ENCODE results near the gene RXRB. TPM values are rescaled to one million over a fixed set of nuclear protein-coding genes. Genes with fewer than 3 reads are reported as not detected.

The RXRB gene
- total RNA-seq, 1 donor from 2014 or later, result 21.6 TPM

DNA sequence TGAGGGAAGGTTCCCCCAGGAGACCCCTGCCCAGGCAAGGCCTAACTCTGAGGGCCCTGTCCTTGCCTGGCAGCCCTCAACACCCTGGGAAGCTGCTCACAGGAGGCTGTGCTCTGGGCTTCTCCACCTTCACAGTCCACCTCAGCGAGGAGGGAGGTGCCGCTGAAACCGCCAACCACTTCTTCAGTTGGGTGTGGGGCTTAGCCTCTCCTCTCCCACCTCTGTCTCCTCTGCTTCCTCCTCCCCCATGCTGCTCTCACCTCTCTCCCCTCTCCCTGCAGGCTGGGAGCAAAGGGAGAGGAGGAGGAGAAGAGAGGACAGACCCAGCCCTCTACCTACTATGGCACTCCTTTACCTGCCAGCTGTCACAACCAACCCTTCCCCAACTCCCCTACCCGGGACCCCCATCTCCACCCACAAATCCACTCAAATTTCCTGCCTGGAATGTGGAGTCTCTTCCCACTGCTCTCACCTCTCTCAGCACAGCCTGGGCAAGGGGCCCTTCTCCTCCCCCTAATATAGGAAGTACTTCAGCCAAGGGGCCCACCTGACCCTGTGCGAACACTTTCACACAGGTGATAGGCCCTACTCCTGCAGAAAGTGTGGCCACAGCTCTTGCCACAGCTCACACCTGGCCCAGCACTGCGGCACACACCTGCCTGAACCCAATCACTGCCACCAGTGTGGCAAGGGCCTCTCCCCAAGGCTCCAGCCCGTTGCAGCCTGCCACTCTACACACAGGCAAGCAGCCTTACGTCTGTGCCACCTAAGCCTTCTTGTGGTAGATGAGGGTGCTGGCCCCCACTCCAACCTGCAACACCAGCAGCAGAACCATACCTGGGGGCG, 15.0 kb upstream of the RXRB start:
- DNase-seq (ENCODE audit: low spot score in 2 of 2), result peak in 1 of 2 donors; percentile 46
- no peak overlapping the region for H3K4me3 ChIP-seq

DNA sequence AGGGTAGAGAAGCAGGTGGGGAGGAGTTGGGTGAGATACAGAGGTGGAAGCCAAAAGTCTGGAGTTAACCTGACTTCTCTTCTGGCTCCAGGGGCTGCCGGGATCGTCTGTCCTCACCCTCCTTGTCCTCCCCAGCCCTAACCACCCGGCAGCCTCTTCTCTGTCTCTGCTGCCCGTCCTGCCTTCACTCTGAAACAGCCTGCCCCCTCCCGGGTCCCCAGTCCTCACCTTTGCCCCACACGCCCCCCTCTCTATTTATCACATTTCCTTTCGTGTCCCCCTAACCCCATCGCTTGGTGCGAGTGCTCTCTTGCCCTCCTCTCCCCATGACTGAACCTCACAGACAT, 13.5 kb upstream of the RXRB start:
- peak overlapping the region; percentile 51 to 72 for H3K4me3 ChIP-seq
- TF ChIP-seq, protein P1, sequence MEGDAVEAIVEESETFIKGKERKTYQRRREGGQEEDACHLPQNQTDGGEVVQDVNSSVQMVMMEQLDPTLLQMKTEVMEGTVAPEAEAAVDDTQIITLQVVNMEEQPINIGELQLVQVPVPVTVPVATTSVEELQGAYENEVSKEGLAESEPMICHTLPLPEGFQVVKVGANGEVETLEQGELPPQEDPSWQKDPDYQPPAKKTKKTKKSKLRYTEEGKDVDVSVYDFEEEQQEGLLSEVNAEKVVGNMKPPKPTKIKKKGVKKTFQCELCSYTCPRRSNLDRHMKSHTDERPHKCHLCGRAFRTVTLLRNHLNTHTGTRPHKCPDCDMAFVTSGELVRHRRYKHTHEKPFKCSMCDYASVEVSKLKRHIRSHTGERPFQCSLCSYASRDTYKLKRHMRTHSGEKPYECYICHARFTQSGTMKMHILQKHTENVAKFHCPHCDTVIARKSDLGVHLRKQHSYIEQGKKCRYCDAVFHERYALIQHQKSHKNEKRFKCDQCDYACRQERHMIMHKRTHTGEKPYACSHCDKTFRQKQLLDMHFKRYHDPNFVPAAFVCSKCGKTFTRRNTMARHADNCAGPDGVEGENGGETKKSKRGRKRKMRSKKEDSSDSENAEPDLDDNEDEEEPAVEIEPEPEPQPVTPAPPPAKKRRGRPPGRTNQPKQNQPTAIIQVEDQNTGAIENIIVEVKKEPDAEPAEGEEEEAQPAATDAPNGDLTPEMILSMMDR (IDR thresholded peaks at IDR 0.05), result no peak
- no peaks in the 10 kb centered on the region for H3K9me3 ChIP-seq
- H3K4me1 ChIP-seq, result peaks cover 1 to 5% of the 10 kb centered on the region in 2 donors
- H3K36me3 ChIP-seq, result peaks cover 0 to 11% of the 10 kb centered on the region in 2 donors
- H3K27ac ChIP-seq, result peak overlapping the region in 1 of 2 donors; percentile 49
- no peaks in the 10 kb centered on the region for H3K27me3 ChIP-seq
- DNase-seq (ENCODE audit: low spot score in 2 of 2), result no peak
- intact Hi-C loops (cut with DNase I), result no loop called here

More for the DNA sequence above, 15.0 kb upstream of the RXRB start:
- H3K36me3 ChIP-seq, result peaks cover 0 to under 1% of the 10 kb centered on the region in 2 donors
- no peaks in the 10 kb centered on the region for H3K9me3 ChIP-seq
- peaks cover 0 to 5% of the 10 kb centered on the region in 2 donors for H3K4me1 ChIP-seq
- intact Hi-C loops (cut with DNase I), result no loop called here
- TF ChIP-seq, protein P1 (IDR thresholded peaks at IDR 0.05), result no peak
- H3K27ac ChIP-seq, result no peak overlapping the region
- H3K27me3 ChIP-seq, result no peaks in the 10 kb centered on the region

DNA sequence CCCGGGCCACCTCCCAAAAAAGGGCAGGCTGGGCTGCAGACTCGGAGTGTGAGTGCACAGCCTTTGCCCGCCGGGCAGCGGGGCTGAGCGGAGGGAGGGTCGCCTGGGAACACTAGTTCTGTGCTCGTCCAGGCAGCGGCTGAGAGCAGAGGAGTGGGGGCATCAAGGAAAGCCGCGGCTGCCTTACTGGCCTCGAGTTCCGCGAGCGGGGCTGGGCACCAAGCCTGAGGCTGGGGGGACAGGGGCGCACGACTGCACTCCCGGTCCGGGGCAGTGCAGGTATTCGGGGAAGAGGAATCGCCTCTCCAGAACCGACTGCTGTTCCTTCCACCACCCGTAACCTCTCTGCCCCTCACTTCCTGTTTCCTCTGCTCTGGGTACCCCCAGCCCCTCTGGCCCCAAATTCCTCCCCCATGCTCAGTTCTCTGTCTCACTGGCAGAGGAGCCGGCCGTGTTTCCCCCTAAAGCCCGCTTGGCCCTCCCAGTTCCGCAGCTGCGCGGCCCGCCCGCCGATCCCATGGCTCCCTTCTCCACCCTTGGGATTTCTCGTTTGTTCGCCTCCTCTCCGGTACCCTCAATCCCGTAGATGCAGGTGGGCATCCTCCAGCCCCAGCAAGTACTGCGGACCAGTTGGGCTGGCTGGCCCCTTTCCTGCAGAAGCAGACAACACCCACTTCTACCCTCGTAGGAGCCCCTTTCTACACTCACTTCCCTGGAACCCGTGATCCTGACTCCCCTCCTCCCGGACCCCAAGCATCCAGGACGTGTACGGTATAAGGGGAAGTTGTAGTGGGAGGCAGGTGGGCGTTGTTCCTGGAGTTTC, 12.9 kb upstream of the RXRB start:
- Histone ChIP-seq H3K4me1 (peaks cover 3 to 5% of the 10 kb centered on the region in 2 donors), H3K4me3 (peak overlapping the region; percentile 51 to 72), H3K36me3 (peaks cover 0 to 11% of the 10 kb centered on the region in 2 donors), H3K27ac (peak overlapping the region in 1 of 2 donors; percentile 49), H3K27me3 (no peaks in the 10 kb centered on the region), H3K9me3 (no peaks in the 10 kb centered on the region)
- peak in 1 of 2 donors; percentile 63 for DNase-seq (ENCODE audit: low spot score in 2 of 2)
- TF ChIP-seq, protein P1 (IDR thresholded peaks at IDR 0.05), result no peak
- intact Hi-C loops (cut with DNase I), result no loop called here

DNA sequence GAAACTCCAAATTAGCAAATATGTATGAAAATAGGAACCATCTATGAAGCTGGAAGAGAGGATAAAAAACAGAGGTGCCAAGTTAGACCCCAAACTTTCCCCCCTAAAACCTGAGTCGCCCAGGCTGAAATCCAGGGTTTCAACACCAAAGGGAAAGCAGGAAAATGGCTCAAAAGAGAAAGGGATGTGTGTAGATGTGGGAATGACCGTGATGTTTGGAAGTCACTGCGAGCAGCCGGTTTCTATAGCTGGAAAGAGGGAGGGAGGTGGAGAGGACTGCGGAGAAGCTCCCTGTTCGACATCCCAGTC, 12.3 kb upstream of the RXRB start:
- H3K4me3 ChIP-seq, result peak overlapping the region; percentile 51 to 72
- DNase-seq (ENCODE audit: low spot score in 2 of 2), result no peak
- no peak overlapping the region for H3K27ac ChIP-seq
- TF ChIP-seq, protein P1 (IDR thresholded peaks at IDR 0.05), result no peak
- no peaks in the 10 kb centered on the region for H3K27me3 ChIP-seq
- H3K4me1 ChIP-seq, result peaks cover 3 to 5% of the 10 kb centered on the region in 2 donors
- no peaks in the 10 kb centered on the region for H3K9me3 ChIP-seq
- peaks cover 0 to 11% of the 10 kb centered on the region in 2 donors for H3K36me3 ChIP-seq
- intact Hi-C loops (cut with DNase I), result no loop called here

DNA sequence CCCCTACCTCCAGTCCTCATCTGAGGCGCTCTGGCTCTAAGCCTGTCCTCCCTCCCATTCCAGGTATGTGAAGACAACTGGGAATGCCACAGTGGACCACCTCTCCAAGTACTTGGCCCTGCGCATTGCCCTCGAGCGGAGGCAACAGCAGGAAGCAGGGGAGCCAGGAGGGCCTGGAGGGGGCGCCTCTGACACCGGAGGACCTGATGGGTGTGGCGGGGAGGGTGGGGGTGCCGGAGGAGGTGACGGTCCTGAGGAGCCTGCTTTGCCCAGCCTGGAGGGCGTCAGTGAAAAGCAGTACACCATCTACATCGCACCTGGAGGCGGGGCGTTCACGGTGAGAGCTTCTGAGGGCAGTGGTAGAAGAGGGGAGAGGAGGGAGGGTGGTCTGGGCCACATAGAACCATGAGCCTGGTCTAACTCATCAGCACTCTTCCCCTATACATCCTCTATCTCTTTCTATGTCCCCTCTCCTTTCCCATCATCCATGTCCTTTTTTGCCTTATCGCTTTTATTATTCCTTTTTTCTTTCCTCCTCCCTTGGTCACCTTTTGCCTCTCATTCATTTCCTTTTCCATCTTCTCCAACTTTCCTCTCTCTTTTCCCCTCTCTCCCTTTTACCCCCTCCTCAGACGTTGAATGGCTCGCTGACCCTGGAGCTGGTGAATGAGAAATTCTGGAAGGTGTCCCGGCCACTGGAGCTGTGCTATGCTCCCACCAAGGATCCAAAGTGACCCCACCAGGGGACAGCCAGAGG, 11.4 kb upstream of the RXRB start:
- H3K4me3 ChIP-seq, result no peak overlapping the region
- peaks cover 0 to 11% of the 10 kb centered on the region in 2 donors for H3K36me3 ChIP-seq
- H3K9me3 ChIP-seq, result no peaks in the 10 kb centered on the region
- H3K4me1 ChIP-seq, result peaks cover 5 to 11% of the 10 kb centered on the region in 2 donors
- no peaks in the 10 kb centered on the region for H3K27me3 ChIP-seq
- peak in 1 of 2 donors; percentile 62 for DNase-seq (ENCODE audit: low spot score in 2 of 2)
- intact Hi-C loops (cut with DNase I), result no loop called here
- no peak overlapping the region for H3K27ac ChIP-seq
- TF ChIP-seq, protein P1 (IDR thresholded peaks at IDR 0.05), result no peak
